NCI-H2227 treated with DMSO at 0.1 percent for 48 hours (cell line): ENCODE data around the gene ALS2CL.
"Not testable (repeated sequence)": the region's sequence is repeated elsewhere in the genome, so short reads cannot be mapped to it uniquely, and the experiment has no call there.

Source experiments
- DNase-seq: peaks from one replicate; lab custom pipeline; 2025; lab: John Stamatoyannopoulos, UW

ALS2CL gene, protein sequence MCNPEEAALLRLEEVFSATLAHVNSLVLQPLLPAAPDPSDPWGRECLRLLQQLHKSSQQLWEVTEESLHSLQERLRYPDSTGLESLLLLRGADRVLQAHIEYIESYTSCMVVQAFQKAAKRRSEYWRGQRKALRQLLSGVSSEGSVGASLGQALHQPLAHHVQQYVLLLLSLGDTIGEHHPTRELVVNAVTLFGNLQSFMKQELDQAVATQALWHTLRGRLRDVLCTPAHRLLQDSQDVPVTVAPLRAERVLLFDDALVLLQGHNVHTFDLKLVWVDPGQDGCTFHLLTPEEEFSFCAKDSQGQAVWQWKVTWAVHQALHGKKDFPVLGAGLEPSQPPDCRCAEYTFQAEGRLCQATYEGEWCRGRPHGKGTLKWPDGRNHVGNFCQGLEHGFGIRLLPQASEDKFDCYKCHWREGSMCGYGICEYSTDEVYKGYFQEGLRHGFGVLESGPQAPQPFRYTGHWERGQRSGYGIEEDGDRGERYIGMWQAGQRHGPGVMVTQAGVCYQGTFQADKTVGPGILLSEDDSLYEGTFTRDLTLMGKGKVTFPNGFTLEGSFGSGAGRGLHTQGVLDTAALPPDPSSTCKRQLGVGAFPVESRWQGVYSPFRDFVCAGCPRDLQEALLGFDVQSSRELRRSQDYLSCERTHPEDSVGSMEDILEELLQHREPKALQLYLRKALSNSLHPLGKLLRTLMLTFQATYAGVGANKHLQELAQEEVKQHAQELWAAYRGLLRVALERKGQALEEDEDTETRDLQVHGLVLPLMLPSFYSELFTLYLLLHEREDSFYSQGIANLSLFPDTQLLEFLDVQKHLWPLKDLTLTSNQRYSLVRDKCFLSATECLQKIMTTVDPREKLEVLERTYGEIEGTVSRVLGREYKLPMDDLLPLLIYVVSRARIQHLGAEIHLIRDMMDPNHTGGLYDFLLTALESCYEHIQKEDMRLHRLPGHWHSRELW

DNA sequence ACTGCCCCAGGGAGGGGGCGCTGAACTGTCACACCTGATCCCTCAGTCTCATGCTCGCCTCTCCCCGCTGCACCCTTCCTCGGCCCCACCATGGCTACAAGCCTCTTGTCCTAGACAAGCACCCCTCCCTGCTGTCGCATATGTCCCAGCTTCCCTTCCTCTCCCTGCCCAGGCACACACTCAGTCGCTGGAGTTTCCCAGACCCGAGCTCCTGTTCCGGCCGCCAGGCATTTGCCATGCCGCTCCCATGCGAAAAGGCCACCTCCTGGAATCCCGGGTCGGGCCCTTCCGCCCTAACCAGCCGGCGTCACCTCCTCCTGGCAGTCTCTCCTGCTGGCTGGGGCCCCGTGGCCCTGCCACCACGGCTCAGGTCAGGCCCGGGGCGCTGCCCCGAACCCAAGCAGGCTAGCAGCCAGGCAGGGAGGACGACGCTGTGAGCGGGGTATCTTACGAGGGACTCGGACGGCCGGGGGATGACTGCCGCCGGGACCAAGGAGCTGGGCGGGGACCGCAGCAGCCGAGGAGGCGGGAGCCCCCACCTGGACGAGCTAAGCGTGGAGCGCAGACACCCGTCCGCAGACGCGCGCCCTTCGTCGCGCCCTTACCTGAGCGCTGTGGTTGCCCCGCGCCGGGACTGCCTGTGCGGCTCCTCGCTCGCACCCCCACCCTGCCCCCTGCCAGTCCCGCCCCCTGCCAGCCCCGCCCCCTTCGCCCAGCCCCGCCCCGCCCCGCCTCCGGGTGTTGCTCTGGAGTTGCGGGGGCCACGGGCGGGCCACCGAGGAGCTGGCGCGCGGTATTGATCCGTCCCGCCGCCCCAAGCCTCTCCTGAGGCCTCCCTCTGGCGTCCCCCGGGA is at the start of gene ALS2CL:
Gene ALS2CL, minus strand, starts transcription at position 642 of the 854 bp plus-strand sequence. CDS start 4,239 bp downstream, outside the sequence.
- no peak for DNase-seq

DNA sequence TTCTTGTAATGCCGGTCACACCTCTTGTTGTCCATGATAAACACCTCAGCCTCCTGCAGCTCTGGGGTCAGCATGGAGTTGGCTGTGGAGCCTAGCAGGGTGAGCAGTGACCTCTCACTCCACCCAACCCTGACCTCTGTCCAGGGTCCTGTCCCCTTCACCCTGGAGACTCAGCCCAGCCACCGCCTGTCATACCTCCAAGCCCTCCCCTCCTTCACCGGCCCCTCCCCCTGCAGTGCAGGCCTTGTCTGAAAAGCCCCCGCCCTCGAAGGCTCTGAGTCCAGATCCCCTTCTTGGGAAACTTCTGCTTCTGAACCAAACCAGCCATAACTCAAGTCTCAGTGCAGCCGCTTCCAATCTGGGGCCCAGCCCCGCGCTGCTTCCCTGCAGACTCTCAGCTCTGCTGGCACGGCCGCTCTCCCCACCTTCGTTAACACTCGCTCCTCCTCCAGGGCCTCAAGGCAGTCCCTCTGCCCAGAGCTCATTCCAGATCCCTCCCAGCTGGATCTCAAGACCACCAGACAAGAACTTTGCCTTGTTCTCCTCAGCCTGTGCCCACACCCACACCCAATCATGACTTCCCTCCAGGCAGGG is 49.6 kb upstream of the ALS2CL start:
- no peak for DNase-seq

DNA sequence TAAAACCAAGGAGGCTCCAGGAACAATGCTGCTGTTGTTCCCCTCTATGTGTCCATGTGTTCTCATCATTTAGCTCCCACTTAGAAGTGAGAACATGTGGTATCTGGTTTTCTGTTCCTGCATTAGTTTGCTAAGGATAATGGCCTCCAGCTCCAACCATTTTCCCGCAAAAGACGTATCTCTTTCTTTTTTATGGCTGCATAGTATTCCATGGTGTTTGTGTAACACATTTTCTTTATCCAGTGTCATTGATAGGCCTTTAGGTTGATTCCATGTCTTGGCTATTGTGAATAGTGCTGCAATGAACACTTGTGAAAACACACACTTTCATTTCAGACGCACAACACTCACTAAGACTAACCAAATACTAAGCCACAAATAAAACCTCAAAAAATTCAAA is 46.1 kb upstream of the ALS2CL start:
- DNase-seq = not testable (repeated sequence)

DNA sequence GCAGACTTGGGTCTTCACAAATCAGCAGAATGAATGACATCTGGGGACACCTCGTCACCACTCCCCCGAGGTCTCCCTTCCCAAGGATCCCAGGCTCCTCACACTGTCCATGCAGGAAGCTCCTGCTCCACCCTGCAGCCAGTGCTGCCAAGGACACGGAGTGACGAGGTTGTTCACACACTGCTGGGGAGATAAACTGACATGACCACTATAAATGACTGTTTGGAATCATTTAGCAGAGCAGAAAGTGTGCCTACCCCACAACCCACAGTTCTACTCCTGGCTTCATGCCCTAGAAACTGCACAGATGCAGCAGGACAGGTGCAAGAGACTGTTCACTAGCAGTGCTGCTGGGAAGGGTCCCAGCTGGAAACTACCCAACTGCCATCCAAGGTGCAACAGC is 43.9 kb upstream of the ALS2CL start:
- DNase-seq = no peak

DNA sequence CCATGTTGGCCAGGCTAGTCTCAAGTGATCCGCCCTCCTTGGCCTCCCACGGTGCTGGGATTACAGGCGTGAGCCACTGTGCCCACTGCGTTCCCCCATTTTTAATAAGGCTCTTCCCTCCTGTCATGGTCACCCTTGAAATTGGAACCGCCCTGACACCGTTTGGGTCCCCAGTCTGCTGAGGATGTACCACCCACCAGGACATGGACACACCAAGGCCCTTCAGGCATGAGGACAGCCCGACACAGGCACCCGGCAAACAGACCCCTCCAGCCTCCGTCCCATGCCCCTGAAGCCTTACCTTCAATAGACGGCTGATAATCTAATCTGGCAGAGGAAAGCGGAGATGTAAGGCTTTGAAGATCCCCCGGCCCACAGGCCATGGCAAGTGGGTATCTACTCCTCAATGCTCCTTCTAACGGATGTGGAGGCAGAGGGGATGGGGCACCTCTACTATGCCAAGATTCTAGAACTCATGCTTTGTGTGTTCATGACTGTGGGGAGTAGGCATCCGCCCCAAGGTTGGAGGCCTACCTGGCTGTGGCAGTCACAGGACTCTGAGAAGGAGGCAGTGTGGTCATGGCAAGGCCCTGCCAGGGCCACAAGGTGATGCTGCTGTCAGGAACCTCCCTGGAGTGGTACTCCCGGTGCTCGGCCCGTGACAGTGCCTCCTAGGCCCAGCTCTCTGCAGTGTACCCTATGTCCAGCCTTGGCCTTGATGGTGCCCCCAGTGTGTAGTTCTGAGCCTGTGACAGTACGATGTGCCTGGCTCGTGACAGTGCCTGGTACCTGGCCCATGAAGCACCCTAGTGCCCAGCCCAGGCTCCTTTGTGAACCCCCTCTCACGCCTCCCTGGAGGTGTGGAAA is 42.8 kb upstream of the ALS2CL start:
- no peak for DNase-seq

DNA sequence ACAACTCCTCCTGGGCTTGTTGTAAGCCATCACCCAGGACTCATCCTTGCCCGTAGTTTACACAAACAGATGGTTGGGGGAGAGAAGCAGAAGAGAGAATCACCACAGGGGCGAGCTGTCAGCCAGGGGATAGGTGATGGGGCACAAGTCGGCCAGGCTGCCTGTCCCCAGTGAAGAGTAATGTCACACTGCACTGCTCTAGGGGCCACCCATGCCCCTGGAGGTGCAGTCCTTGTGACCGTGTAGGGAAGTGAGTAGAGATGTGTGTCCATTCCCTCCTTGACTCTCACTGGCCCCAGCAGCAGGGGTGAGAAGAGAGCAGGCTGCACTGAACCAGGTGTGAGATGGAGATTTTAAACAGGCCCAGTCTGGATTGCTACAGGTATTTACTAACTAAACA is 41.3 kb upstream of the ALS2CL start:
- DNase-seq = no peak

DNA sequence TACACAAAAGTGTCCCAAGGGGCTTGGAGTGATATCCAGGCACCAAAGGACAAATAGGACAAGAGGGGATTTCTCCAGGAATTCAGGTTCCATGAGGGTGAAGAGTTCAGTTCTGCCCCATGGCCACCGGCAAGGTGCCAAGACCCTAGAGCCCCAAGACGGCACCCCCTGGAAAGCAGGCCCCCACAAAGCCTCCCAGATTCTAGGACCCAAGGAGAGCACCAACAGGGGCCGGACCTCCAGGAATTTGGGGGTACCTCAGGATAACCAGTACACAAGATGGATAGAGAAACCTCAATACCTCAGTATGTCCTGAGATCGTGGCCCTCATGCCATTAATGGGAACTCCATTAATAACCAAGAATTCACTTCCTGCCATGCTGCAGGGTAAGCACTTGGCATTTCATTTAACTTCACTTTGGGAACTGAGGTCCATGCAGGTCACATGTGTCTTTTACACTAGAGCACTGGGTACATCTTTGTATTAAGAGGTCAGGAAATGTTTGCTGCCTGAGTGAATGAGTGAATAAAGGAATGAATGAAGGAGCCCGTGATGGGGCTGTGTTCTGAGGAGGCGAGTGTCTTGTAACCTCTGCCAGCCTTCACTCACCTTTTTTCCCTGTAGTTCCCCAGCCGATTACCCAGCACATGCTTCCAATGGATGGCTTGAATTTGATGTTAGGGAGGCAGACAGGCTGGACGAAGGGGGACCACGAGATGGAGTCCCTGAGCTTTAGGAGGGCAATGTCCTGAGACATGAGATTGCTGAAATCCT is 39.7 kb upstream of the ALS2CL start:
- no peak for DNase-seq

DNA sequence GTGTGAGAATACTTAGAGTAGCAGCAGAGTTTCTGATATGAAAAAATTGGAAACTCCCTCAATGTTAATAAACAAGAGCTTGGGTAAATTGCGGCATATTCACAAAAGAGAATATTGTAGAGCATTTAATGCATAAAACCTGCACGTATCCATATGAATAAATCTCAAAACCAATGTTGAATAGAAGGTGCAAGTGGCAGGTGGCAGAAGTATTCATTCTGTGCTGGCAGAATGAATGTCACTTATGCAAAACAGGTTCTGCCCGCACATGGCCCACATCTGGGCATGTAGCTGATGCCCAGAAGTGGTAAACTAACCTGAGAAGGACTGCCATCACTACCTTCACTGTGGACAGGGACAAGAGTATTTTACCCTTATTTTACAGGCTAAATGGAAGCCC is 38.3 kb upstream of the ALS2CL start:
- DNase-seq = no peak

DNA sequence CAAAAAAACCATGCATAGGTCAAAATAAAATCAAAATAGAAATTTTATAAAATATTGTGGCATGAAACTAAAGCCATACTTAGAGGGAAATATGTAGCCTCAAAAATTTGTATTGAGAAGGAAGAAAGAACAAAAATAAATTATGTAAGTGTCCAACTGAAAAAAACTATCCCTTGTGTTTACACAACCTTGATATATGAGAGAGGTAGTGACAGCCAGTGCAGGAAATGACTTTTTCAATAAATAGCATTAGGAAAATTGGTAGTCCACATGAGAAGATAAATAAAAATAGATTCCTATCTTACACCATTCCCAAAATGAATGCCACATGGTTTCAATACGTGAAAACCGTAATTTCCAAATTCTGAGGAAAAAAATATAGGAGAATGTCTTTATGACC is 37.3 kb upstream of the ALS2CL start:
- DNase-seq = no peak

DNA sequence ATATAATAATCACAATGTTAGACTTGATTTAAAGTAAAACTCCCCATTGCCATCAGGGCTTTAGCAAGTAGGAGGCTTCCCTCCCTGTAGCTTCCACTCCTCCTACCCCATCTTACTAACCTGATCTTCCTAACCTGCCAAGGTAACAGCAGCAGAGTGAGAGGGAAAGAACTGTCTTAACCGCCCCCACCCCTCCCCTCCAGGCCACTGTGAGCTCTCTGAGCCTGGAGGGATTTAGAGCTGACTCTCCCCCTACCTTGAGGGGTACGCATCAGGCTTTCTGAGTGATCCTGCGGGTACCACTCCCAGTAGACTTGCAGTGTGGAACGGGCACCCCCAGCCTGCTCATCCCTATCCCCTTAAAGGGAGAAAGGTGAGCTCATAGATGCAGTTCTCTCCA is 35.6 kb upstream of the ALS2CL start:
- no peak for DNase-seq

DNA sequence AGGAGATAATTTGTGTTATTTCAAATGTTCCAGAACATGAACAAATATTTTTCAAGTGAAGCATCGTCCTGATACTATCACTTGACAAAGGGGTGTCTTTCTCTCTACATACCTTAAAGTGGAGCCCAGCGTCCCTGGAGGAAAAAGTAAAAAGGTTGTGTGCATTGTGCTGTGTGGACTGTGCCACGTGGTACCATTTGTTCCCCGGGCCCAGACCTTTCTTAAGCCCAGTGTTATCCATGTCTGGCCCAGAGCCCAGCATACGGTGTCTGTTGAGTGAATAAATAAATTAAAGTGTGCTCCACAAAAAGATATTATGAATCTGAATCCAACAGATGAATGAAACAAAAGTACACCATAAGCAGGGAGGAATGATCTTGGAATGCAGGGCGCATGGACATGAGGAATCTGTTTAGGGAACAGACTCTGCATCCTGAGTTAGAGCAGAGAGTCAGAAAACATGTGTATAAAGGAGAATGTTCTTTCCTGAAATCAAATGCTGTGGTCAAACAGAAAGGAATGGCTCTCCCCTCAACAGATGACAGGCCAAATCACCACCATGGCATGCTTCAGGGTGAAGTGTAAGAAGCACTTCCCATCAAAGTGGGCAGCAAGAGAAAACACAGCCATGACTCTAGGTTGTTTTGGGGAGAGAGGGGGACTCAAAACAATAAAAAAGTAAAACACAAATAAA is 32.3 kb upstream of the ALS2CL start:
- DNase-seq = no peak

DNA sequence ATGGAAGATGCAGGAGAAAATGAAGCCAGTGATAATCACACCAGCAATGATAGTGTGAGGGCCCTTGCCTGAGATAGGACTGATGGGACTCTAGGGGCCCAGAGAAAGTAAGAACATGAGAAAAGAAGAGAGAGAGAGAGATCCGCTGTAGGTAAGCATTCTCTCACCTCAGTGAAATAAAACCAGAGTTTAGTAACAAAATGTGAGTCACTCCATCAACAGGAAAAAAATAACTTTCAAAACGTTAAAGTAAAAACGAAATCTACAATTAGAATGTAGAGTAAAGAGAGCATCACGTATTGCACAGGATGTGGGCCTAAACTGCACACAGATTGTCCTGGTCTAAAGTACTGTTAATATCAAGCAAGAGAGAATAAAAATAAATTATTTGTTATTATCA is 30.9 kb upstream of the ALS2CL start:
- no peak for DNase-seq

DNA sequence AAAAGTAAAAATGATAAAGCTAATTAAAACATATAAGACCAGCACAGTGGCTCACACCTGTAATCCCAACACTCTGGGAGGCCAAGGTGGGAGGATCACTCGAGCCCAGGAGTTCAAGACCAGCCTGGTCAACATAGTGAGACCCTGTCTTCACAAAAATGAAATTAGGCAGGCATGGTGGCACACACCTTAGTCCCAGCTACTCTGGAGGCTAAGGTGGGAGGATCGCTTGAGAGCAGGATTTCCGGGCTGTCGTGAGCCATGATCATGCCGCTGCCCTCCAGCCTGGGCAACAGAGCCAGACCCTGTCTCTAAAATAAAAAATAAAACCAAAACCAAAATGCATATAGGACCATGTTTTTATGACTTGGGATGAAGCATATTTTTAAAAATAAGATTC is 29.0 kb upstream of the ALS2CL start:
- no peak for DNase-seq

DNA sequence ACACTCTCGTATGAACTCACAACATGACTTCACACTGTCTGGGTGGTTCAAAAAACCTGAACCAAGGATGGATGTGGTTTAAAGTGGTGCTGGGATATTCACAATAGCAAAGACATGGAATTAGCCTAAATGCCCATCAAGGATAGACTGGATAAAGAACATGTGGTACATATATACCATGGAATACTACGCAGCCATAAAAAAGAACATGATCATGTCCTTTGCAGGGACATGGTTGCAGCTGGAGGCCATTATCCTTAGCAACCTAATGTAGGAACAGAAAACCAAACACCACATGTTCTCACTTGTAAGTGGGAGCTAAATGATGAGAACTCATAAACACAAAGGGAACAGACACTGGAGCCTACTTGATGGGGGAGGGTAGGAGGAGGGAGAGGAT is 27.5 kb upstream of the ALS2CL start:
- DNase-seq = no peak

DNA sequence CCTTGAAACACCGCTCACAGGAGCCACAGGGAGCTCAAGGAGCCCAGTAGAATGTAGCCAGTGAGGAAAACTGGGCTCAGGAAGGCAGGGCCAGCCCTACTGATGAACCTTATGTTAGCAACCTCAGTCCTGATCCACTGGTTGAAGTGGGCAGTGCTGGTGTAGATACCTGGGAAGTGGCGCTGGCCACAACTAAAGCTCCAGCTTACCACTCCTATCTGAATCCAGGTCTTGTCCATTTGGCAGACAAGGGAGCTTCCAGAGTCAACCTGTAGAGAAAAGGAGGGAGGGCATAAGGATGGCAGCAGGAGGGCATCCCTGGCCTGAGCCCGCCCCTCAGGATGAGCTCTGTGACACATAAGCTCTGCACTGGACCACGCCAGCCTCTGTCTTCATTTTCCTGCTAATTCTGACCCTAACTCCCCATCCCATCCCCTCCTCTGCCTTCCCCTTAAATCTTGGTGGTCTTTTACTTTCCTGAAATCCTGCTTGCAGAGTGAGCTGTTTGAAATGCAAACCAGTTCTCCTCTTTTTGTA is 26.3 kb upstream of the ALS2CL start:
- no peak for DNase-seq

DNA sequence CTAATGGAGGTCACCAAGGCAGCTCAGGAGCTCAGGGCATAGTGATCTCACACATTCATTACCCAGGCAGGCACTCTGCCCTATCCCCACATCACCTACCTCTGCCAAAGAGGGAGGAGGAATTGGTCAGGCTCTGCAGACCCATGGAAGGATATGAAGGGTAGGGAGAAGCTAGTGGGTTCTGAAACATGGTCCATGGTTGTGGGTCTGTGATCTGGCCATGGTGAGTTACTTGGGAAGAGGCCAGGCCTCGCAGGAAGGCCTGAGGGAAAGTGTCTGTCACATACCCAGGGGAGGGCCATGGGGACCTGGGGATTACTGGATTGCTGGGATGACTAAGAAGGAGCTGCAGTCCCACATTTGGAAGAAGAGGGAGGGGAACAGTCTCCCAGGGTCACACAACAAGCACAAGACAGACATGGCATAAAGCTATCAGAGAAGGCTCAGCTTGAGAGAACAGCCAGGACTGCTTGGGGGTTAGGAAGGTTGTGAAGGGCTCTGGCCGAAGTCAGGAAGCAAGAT is 25.6 kb upstream of the ALS2CL start:
- no peak for DNase-seq

DNA sequence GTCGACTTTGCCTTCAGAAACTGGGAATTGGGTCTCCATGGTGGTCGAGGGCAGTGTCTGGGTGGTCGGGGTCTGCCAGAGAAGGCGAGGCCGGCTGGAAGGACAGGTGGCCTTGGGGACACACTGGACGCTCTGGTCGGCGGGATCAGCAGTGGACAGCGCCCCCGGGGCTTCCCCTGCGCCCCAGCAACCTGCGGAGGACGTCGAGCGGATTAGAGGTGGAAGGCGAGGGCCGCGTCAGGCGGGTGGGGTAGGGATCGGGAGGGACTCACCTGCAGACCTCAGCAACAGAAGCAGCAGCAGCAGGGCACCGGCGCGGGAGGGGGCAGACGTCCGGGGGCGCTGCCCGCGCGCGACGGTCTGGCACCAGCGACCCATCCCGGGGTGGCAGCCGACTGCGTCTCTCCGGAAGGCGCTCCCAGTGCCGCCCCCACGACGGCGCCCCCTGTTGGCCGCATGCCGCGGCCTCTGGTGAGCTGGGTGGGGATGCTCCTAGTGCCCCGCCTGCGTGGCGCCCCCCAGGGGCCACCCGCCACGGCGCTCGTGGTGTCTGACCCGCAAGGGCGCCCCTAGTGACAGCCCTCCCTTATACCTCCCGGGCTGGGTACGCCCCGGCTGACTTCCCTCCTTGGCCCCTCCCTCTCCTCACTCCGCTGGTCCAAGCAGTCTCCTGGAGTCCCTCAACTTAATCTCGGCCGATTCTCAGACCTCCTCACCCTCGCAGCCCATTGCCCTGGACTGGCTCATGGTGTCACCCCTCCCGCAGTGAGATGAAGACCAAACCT is 24.2 kb upstream of the ALS2CL start, which contains the start of gene PRSS50:
Gene PRSS50, minus strand, starts transcription at position 423 of the 785 bp plus-strand sequence. Its CDS starts 45 bp downstream, at position 378.
- DNase-seq = no peak
